ENCODE data around the gene MRO.
"Not testable (repeated sequence)": the region's sequence is repeated elsewhere in the genome, so short reads cannot be mapped to it uniquely, and the experiment has no call there.

Gene MRO

DNA sequence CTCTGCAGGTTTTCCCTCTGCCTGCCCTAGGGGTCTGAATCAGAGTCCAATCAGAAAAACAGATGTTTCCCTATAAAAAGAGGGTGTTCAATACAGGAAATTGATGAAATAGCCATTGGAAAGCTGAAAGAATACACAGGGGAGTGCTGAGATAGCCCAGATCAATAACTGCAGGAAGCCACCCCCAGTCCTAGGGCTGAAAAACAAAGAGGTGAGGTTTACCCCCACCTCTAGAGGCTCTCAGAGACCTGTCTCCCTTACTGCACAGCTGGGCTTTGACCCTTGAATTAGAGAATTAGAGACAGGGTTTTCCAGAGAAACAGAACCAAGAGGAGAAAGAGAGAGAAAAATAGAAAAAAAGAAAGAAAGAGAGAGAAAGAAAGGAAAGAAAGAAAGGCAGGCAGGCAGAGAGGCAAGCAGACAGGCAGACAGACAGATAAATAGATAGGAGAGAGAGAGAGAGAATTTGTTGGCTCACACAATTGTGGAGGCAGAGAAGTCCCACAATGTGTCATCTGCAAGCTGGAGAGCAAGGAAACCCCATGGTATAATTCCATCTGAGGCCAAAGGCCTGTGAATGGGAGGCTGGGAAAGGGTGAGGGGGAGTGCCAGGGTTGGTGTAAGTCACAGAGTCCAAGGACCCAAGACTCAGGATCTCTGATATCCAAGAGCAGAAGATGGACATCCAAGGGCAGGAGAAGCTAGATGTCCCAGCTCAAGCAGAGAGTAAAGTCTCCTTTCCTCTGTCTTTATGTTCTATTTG is 40.2 kb upstream of the MRO start:
- TF ChIP-seq EZH2phosphoT487 (IDR thresholded peaks at IDR 0.05; ENCODE audit: borderline replicate concordance, low read length) = no peak
- TF ChIP-seq, protein P1, sequence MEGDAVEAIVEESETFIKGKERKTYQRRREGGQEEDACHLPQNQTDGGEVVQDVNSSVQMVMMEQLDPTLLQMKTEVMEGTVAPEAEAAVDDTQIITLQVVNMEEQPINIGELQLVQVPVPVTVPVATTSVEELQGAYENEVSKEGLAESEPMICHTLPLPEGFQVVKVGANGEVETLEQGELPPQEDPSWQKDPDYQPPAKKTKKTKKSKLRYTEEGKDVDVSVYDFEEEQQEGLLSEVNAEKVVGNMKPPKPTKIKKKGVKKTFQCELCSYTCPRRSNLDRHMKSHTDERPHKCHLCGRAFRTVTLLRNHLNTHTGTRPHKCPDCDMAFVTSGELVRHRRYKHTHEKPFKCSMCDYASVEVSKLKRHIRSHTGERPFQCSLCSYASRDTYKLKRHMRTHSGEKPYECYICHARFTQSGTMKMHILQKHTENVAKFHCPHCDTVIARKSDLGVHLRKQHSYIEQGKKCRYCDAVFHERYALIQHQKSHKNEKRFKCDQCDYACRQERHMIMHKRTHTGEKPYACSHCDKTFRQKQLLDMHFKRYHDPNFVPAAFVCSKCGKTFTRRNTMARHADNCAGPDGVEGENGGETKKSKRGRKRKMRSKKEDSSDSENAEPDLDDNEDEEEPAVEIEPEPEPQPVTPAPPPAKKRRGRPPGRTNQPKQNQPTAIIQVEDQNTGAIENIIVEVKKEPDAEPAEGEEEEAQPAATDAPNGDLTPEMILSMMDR (IDR thresholded peaks at IDR 0.05; ENCODE audit: low read depth, low read length, poor library complexity, severe bottlenecking) = no peak
- Histone ChIP-seq H3K4me2 (ENCODE audit: low read length) (no peak overlapping the region), H3K9me3 (ENCODE audit: control insufficient read depth, insufficient read depth, low read length) (no peaks in the 10 kb centered on the region), H3K9me2 (replicated peaks; ENCODE audit: control insufficient read depth, low read length) (no peaks in the 10 kb centered on the region), H3K79me2 (ENCODE audit: control insufficient read depth, low read length) (no peaks in the 10 kb centered on the region), H4K20me1 (ENCODE audit: control insufficient read depth, insufficient read depth, low read depth, low read length) (no peaks in the 10 kb centered on the region), H3K4me3 (ENCODE audit: low read length) (no peak overlapping the region), H3K27ac (ENCODE audit: low read depth, low read length) (no peak overlapping the region), H3K27me3 (ENCODE audit: control insufficient read depth, low read length) (no peaks in the 10 kb centered on the region), H3F3A (ENCODE audit: control insufficient read depth, insufficient read depth) (no peaks in the 10 kb centered on the region), H3K36me3 (ENCODE audit: control insufficient read depth, low read length) (no peaks in the 10 kb centered on the region), H3K4me1 (ENCODE audit: control insufficient read depth, low read length) (peaks cover 8% of the 10 kb centered on the region)

GRCh38 chr18:50857694-50858093 is 37.9 kb upstream of the MRO start:
- no peak overlapping the region for H3K4me2 ChIP-seq (ENCODE audit: low read length)
- no peak overlapping the region for H3K27ac ChIP-seq (ENCODE audit: low read depth, low read length)
- no peak overlapping the region for H3K4me3 ChIP-seq (ENCODE audit: low read length)
- H3F3A ChIP-seq (ENCODE audit: control insufficient read depth, insufficient read depth) = no peaks in the 10 kb centered on the region
- peaks cover 4% of the 10 kb centered on the region; the same call in 1 of the 2 replicates for H3K27me3 ChIP-seq (ENCODE audit: control insufficient read depth, low read length)
- TF ChIP-seq EZH2phosphoT487 (IDR thresholded peaks at IDR 0.05; ENCODE audit: borderline replicate concordance, low read length) = no peak
- TF ChIP-seq, protein P1 (IDR thresholded peaks at IDR 0.05; ENCODE audit: low read depth, low read length, poor library complexity, severe bottlenecking) = no peak
- H3K9me3 ChIP-seq (ENCODE audit: control insufficient read depth, insufficient read depth, low read length) = no peaks in the 10 kb centered on the region
- no peaks in the 10 kb centered on the region for H3K36me3 ChIP-seq (ENCODE audit: control insufficient read depth, low read length)
- H4K20me1 ChIP-seq (ENCODE audit: control insufficient read depth, insufficient read depth, low read depth, low read length) = no peaks in the 10 kb centered on the region
- H3K4me1 ChIP-seq (ENCODE audit: control insufficient read depth, low read length) = peaks cover 7% of the 10 kb centered on the region
- no peaks in the 10 kb centered on the region for H3K9me2 ChIP-seq (replicated peaks; ENCODE audit: control insufficient read depth, low read length)
- H3K79me2 ChIP-seq (ENCODE audit: control insufficient read depth, low read length) = no peaks in the 10 kb centered on the region

DNA sequence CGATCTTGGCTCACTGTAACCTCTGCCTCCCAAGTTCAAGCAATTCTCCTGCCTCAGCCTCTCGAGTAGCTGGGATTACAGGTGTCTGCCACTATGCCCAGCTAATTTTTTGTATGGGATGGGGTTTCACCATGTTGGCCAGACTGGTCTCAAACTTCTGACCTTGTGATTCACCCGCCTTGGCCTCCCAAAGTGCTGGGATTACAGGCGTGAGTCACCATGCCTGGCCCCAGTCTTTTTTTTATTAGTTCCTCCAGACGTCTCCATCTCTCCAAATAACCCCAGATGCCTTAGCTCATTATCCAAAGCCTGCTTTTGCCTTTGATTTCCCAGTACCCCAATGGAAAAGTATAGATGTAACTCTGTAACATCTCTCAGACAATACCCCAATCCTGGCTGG is 37.4 kb upstream of the MRO start:
- not testable (repeated sequence) for H3K27me3 ChIP-seq (ENCODE audit: control insufficient read depth, low read length); H3K9me2 ChIP-seq (replicated peaks; ENCODE audit: control insufficient read depth, low read length); H3K79me2 ChIP-seq (ENCODE audit: control insufficient read depth, low read length); H3K4me2 ChIP-seq (ENCODE audit: low read length); H3K9me3 ChIP-seq (ENCODE audit: control insufficient read depth, insufficient read depth, low read length); H3K4me1 ChIP-seq (ENCODE audit: control insufficient read depth, low read length); H3F3A ChIP-seq (ENCODE audit: control insufficient read depth, insufficient read depth); H3K36me3 ChIP-seq (ENCODE audit: control insufficient read depth, low read length); H3K27ac ChIP-seq (ENCODE audit: low read depth, low read length); H3K4me3 ChIP-seq (ENCODE audit: low read length); H4K20me1 ChIP-seq (ENCODE audit: control insufficient read depth, insufficient read depth, low read depth, low read length)

DNA sequence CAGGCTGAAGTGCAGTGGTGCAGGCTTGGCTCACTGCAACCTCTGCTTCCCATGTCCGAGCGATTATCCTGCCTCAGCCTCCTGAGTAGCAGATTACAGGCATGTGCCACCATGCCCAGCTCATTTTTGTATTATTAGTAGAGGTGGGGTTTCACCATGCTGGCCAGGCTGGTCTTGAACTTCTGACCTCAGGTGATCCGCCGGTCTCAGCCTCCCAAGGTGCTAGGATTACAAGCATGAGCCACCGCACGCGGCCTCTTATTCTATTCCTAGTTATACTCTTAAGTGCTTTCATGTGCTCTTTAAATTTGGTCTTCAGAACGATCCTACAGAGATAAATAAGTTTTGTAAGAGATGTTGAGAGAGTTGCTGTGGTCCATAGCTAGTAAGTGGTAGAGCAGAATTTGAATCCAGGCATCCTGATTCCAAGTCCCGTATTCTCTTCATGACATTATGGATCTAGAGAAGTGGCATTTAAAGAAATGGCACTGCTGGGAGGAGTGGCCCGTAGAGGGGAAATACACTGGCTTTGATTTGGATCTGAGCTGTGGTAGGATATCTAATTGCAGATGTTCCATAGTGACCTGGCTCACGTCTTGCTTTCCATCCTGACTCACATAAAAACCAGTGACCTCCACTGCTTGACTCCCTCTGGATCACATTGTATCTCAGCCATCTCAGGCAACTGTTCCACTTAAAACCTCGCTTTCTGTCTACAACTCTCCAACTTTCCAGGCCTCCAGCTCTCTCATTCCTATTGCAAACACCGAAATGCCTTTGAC is 36.4 kb upstream of the MRO start:
- H3K27ac ChIP-seq (ENCODE audit: low read depth, low read length) = no peak overlapping the region
- H3K9me2 ChIP-seq (replicated peaks; ENCODE audit: control insufficient read depth, low read length) = no peaks in the 10 kb centered on the region
- H4K20me1 ChIP-seq (ENCODE audit: control insufficient read depth, insufficient read depth, low read depth, low read length) = no peaks in the 10 kb centered on the region
- no peaks in the 10 kb centered on the region for H3K9me3 ChIP-seq (ENCODE audit: control insufficient read depth, insufficient read depth, low read length)
- H3K27me3 ChIP-seq (ENCODE audit: control insufficient read depth, low read length) = peaks cover 4% of the 10 kb centered on the region; the same call in 1 of the 2 replicates
- no peaks in the 10 kb centered on the region for H3F3A ChIP-seq (ENCODE audit: control insufficient read depth, insufficient read depth)
- H3K4me2 ChIP-seq (ENCODE audit: low read length) = no peak overlapping the region
- TF ChIP-seq EZH2phosphoT487 (IDR thresholded peaks at IDR 0.05; ENCODE audit: borderline replicate concordance, low read length) = no peak
- TF ChIP-seq, protein P1 (IDR thresholded peaks at IDR 0.05; ENCODE audit: low read depth, low read length, poor library complexity, severe bottlenecking) = no peak
- no peaks in the 10 kb centered on the region for H3K4me1 ChIP-seq (ENCODE audit: control insufficient read depth, low read length)
- H3K79me2 ChIP-seq (ENCODE audit: control insufficient read depth, low read length) = no peaks in the 10 kb centered on the region
- no peak overlapping the region for H3K4me3 ChIP-seq (ENCODE audit: low read length)
- H3K36me3 ChIP-seq (ENCODE audit: control insufficient read depth, low read length) = no peaks in the 10 kb centered on the region
